B cell (primary cell): ENCODE data around the gene CTNNA1.

ENCODE experiments used
- CTCF ChIP-seq: fragments of 200-600 bp; IDR thresholded peaks from one replicate; pipeline ENCODE4 v1.8.0; 2022; ENCODE audit warnings: antibody characterized with exemption, mild to moderate bottlenecking
- EZH2 ChIP-seq: IDR thresholded peaks from 2 replicates; pipeline ENCODE4 v1.6.1; 2012; ENCODE audit warnings: borderline replicate concordance, low read depth, mild to moderate bottlenecking, moderate library complexity, low read length; ENCODE audit not compliant: insufficient read depth, poor library complexity, severe bottlenecking

GRCh38 chr5:138831703-138832102 lies 78.5 kb downstream of the CTNNA1 start:
- TF ChIP-seq CTCF (no peak), EZH2 (no peak)
